GM08714 (cell line): Measurements from ENCODE around the gene NPIPA8.
"Not testable (repeated sequence)": the region's sequence is repeated elsewhere in the genome, so short reads cannot be mapped to it uniquely, and the experiment has no call there.

Experiments used
- H3K4me3 ChIP-seq: fragments of 200-500 bp; sonication (Bioruptor generic); 2 replicates; pipeline ENCODE4 v1.5.1; 2014; ENCODE audit warnings: mild to moderate bottlenecking, low read length, inconsistent platforms

NPIPA8 gene

DNA sequence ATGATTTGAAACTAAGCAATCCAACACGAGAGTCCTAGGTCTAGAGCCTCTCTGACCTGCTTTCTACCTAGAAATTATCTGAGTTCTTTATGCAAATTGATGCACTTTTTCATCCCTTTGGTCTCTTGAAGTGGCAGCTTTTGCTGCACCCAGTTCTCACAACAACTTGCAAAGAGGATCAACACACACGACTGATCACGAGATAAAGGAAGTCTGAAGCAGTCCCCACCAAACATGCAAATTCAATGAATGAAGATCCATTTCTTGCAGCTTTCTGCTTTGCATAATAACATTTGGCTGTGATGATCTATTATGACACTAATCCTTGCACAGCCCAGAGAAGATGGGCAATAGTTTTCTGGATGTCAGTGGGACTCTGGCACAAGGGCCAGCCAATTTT lies 56.2 kb downstream of the NPIPA8 start:
- H3K4me3 ChIP-seq: not testable (repeated sequence)

DNA sequence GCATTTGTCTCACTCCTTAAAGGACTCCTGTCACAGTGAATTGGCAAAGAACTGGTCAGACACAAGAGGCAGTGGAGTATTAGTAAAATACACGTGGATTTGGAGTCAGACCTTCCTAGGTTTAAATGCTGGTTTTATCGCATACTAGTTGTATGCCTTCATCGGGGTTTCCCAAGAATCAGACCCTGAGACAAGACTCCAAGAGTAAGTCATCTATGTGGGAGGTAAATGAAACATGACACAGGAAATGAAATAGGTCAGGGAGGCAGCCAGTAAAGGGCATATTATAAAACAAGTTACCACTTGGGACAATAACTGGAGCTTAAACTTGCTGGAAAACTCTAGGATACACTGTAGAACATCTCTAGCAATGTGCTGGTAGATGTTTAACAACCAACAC lies 59.8 kb downstream of the NPIPA8 start:
- not testable (repeated sequence) for H3K4me3 ChIP-seq

DNA sequence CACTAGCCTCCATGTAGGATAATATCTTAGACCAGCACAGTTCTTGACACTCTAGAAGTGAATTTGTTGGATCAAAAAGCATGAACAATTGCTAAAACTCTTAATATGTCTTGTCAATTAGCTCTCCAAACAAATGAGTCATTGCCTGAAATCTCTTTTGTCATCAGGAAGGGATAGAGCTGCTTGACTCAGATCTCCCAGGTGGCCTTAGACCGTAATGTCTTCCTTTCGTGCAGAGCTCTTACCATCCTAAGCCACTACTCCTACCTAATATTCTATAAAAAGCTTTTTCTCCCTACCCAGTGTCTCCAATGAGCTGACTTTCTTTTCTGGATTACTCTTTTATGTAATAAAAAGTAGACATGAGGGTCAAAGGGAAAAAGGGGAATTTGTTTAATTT lies 66.4 kb downstream of the NPIPA8 start:
- H3K4me3 ChIP-seq: not testable (repeated sequence)
